ENCODE data around the gene TENM4.

GRCh38 chr11:79110321-79110720 is 330.5 kb downstream of the TENM4 start:
- TF ChIP-seq TAF1 (IDR thresholded peaks at IDR 0.05; ENCODE audit: low read depth) (no peak), REST (IDR thresholded peaks at IDR 0.05; ENCODE audit: low read depth) (no peak), EP300 (IDR thresholded peaks at IDR 0.05; ENCODE audit: borderline replicate concordance) (no peak), YY1 (IDR thresholded peaks at IDR 0.05; ENCODE audit: low read depth) (no peak), MAX (IDR thresholded peaks at IDR 0.05) (no peak), TEAD4 (IDR thresholded peaks at IDR 0.05) (no peak), RAD21 (IDR thresholded peaks at IDR 0.05; ENCODE audit: low read depth) (no peak), FOXM1 (IDR thresholded peaks at IDR 0.05; ENCODE audit: borderline replicate concordance, low read depth) (no peak), NFIC (IDR thresholded peaks at IDR 0.05) (no peak)

Data from Ishikawa (cell line).